GM12878 (cell line): Measurements from ENCODE around the gene DMKN. TPM values are rescaled to one million over a fixed set of nuclear protein-coding genes. Genes with fewer than 3 reads are reported as not detected.

Source experiments
- ATF3 ChIP-seq: IDR thresholded peaks from 2 replicates; pipeline ENCODE4 v1.6.1; 2011; ENCODE audit warnings: low read depth, mild to moderate bottlenecking, low read length, moderate library complexity, borderline replicate concordance; ENCODE audit errors: extremely low read depth
- BHLHE40 ChIP-seq, 2 experiments: fragments of 450-650 bp in 1 of 2; IDR thresholded peaks; 2 replicates each; pipeline ENCODE4 v1.6.1; 2011 to 2017; ENCODE audit warnings: low read depth in 2 of 2, borderline replicate concordance in 1 of 2, improper control_type of control experiment in 1 of 2, low read length in 1 of 2, mild to moderate bottlenecking in 1 of 2
- CBFB ChIP-seq: IDR thresholded peaks from 2 replicates; pipeline ENCODE4 v1.6.1; 2016; ENCODE audit warnings: antibody characterized with exemption, low read depth
- CBX3 ChIP-seq: fragments of 200-600 bp; sonication (generic); IDR thresholded peaks from 2 replicates; pipeline ENCODE4 v1.6.1; 2016; ENCODE audit warnings: low read depth, borderline replicate concordance
- ELK1 ChIP-seq: IDR thresholded peaks from 2 replicates; pipeline ENCODE4 v1.6.1; 2012; ENCODE audit warnings: low read depth, low read length, improper control_type of control experiment
- FOXM1 ChIP-seq: IDR thresholded peaks from 2 replicates; pipeline ENCODE4 v1.6.1; 2012; ENCODE audit warnings: low read depth, mild to moderate bottlenecking, inconsistent platforms, low read length, moderate library complexity
- GABPA ChIP-seq: IDR thresholded peaks from 2 replicates; pipeline ENCODE4 v1.6.1; 2014; ENCODE audit warnings: antibody characterized with exemption, low read depth, mild to moderate bottlenecking, inconsistent platforms
- GATAD2B ChIP-seq: fragments of 450-650 bp; conservative IDR thresholded peaks from 2 replicates; pipeline ENCODE4 v1.6.1; 2017; ENCODE audit warnings: low read depth, mild to moderate bottlenecking, moderate library complexity
- HDAC6 ChIP-seq: fragments of 200-600 bp; sonication (generic); IDR thresholded peaks from one replicate; pipeline ENCODE4 v1.8.0; 2017; ENCODE audit warnings: antibody characterized with exemption; ENCODE audit not compliant: unreplicated experiment
- MEF2B ChIP-seq: fragments of 450-650 bp; IDR thresholded peaks from 2 replicates; pipeline ENCODE4 v1.6.1; 2018; ENCODE audit warnings: mild to moderate bottlenecking, moderate library complexity; ENCODE audit not compliant: partially characterized antibody, poor library complexity, severe bottlenecking
- MTA2 ChIP-seq: fragments of 450-650 bp; IDR thresholded peaks from 2 replicates; pipeline ENCODE4 v1.6.1; 2016; ENCODE audit warnings: low read depth, mild to moderate bottlenecking, moderate library complexity
- NKRF ChIP-seq: fragments of 450-650 bp; conservative IDR thresholded peaks from 2 replicates; pipeline ENCODE4 v1.6.1; 2017; ENCODE audit warnings: mild to moderate bottlenecking, moderate library complexity
- NR2F1 ChIP-seq: fragments of 450-650 bp; conservative IDR thresholded peaks from 2 replicates; pipeline ENCODE4 v1.6.1; 2017; ENCODE audit warnings: mild to moderate bottlenecking
- PAX5 ChIP-seq: IDR thresholded peaks from 2 replicates; pipeline ENCODE4 v1.6.1; 2011; ENCODE audit warnings: low read depth, low read length, borderline replicate concordance
- PML ChIP-seq: IDR thresholded peaks from 2 replicates; pipeline ENCODE4 v1.6.1; 2012; ENCODE audit warnings: low read length, inconsistent platforms
- POU2F2 ChIP-seq: IDR thresholded peaks from 3 replicates; pipeline ENCODE4 v1.6.1; 2011; ENCODE audit warnings: low read depth, mild to moderate bottlenecking, low read length, borderline replicate concordance
- RCOR1 ChIP-seq: conservative IDR thresholded peaks from 2 replicates; pipeline ENCODE4 v1.6.1; 2012; ENCODE audit warnings: low read depth, low read length, improper control_type of control experiment
- RELA ChIP-seq: fragments of 450-650 bp; IDR thresholded peaks from 2 replicates; pipeline ENCODE4 v1.8.0; 2014; ENCODE audit warnings: borderline replicate concordance; ENCODE audit not compliant: partially characterized antibody
- SIX5 ChIP-seq: IDR thresholded peaks from 2 replicates; pipeline ENCODE4 v1.6.1; 2011; ENCODE audit warnings: mild to moderate bottlenecking, low read depth, low read length, moderate library complexity; ENCODE audit not compliant: severe bottlenecking
- SP1 ChIP-seq: IDR thresholded peaks from one replicate; pipeline ENCODE4 v1.6.1; 2011; ENCODE audit warnings: low read depth, low read length
- TARDBP ChIP-seq: IDR thresholded peaks from 2 replicates; pipeline ENCODE4 v1.6.1; 2016; ENCODE audit warnings: borderline replicate concordance
- TCF12 ChIP-seq: IDR thresholded peaks from 2 replicates; pipeline ENCODE4 v1.6.1; 2011; ENCODE audit warnings: low read depth, mild to moderate bottlenecking, low read length
- USF2 ChIP-seq: IDR thresholded peaks from 2 replicates; pipeline ENCODE4 v1.6.1; 2011; ENCODE audit warnings: low read depth, low read length, improper control_type of control experiment, borderline replicate concordance
- ZNF207 ChIP-seq: fragments of 450-650 bp; IDR thresholded peaks from 2 replicates; pipeline ENCODE4 v1.6.1; 2014; ENCODE audit warnings: antibody characterized with exemption, mild to moderate bottlenecking, borderline replicate concordance
- ZNF217 ChIP-seq: fragments of 450-650 bp; IDR thresholded peaks from 2 replicates; pipeline ENCODE4 v1.6.1; 2017; ENCODE audit warnings: antibody characterized with exemption, mild to moderate bottlenecking
- ZNF384 ChIP-seq: IDR thresholded peaks from 2 replicates; pipeline ENCODE4 v1.6.1; 2012; ENCODE audit warnings: low read depth, mild to moderate bottlenecking, low read length, improper control_type of control experiment, borderline replicate concordance
- polyA plus RNA-seq, 11 experiments: library from polyadenylated mRNA; depleted of rRNA in 4 of 11; unstranded in 6 of 11; stranded (reverse) in 5 of 11; fragments of >200 nt; fragmentation: Nextera tagmentation in 4 of 11; fragmentation: Illumina TruSeq in 1 of 11; extraction: Ambion mirVana in 4 of 11; extraction: Trizol in 1 of 11; gene quantifications; 1 replicate in 1 of 11; 2 replicates in 10 of 11; pipeline versions ENCODE4 v1.2.1 to v1.2.3, GENCODE V29; 2011 to 2016; ENCODE audit warnings: inconsistent platforms in 2 of 11, missing spikeins in 2 of 11, low read depth in 1 of 11
- total RNA-seq, 4 experiments: library from RNA; depleted of rRNA in 3 of 4; stranded (reverse); fragments of >200 nt in 3 of 4; fragmentation: Illumina TruSeq in 1 of 4; extraction: Trizol in 1 of 4; gene quantifications; 2 replicates each; pipeline versions ENCODE4 v1.2.1 to v1.2.3, GENCODE V29; 2013 to 2021

Gene DMKN
- total and polyA plus RNA-seq, 10 of the 15 experiments (the other 5 are each of a cell fraction or from before 2014, with no cell fraction given), result 36.4 to 114 (median 58.6) TPM

GRCh38 chr19:35484252-35485036 lies 29.0 kb downstream of the DMKN start (continued):
- TF ChIP-seq BHLHE40 (IDR thresholded peaks at IDR 0.05; ENCODE audit: borderline replicate concordance in 1 of 2, low read depth in 2 of 2, low read length in 1 of 2) (peak; percentile 69 to 80; a peak in 2 of 4 replicates), USF2 (no peak), PAX5 (peak; percentile 26; the same call in 1 of the 2 replicates), SP1 (peak; percentile 24), MTA2 (peak; percentile 34; the same call in 1 of the 2 replicates), ZNF384 (no peak), FOXM1 (no peak), MEF2B (peak; percentile 100), NKRF (no peak), SIX5 (no peak), HDAC6 (no peak), CBX3 (no peak), RELA (no peak), TCF12 (peak; percentile 75), GATAD2B (peak; percentile 77), ELK1 (no peak), POU2F2 (peak; percentile 82; the same call in 1 of the 3 replicates), ZNF217 (peak; percentile 36; the same call in 1 of the 2 replicates), NR2F1 (no peak), ZNF207 (no peak), PML (no peak), RCOR1 (no peak), GABPA (no peak), TARDBP (no peak), CBFB (0 out of 2 replicates have a peak, but pooled peaks have one; percentile 46), ATF3 (no peak)
